GM19455 (cell line): ENCODE results near the gene CCDC87.
"Not testable (repeated sequence)": the region's sequence is repeated elsewhere in the genome, so short reads cannot be mapped to it uniquely, and the experiment has no call there.

ENCODE experiments used
- ATAC-seq: cut with Tn5 transposase; IDR thresholded peaks from one replicate; pipeline ENCODE4 v1.9.1; 2021; ENCODE audit not compliant: unreplicated experiment

CCDC87 gene

GRCh38 chr11:66556086-66556485, 36.8 kb downstream of the CCDC87 start:
- no peak for ATAC-seq

DNA sequence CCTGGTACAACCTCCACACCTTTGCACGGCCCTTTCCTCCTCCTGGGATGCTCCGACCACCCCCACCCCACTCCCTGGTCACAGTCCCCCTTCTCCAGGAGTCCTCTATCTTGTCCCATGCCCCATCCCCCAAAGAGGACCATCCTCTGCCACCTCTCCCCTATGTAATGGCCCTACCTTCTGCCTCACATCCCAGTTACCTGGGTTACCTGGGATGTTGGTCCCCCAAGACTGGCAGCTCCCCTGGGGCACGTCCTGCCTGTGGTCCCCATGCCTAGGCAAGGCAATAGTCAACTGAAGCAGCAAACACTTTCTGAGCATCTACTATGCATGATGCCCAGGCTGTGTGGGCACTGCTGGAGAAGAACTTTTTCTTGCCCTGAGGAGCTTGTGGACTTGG, 37.4 kb downstream of the CCDC87 start:
- no peak for ATAC-seq

GRCh38 chr11:66554602-66555001, 38.3 kb downstream of the CCDC87 start:
- ATAC-seq, result no peak

- no peak for ATAC-seq
These were observed 42.0 kb downstream of the CCDC87 start for GRCh38 chr11:66550887-66551286.

- no peak for ATAC-seq
These were observed 43.2 kb downstream of the CCDC87 start for GRCh38 chr11:66549696-66550095.

DNA sequence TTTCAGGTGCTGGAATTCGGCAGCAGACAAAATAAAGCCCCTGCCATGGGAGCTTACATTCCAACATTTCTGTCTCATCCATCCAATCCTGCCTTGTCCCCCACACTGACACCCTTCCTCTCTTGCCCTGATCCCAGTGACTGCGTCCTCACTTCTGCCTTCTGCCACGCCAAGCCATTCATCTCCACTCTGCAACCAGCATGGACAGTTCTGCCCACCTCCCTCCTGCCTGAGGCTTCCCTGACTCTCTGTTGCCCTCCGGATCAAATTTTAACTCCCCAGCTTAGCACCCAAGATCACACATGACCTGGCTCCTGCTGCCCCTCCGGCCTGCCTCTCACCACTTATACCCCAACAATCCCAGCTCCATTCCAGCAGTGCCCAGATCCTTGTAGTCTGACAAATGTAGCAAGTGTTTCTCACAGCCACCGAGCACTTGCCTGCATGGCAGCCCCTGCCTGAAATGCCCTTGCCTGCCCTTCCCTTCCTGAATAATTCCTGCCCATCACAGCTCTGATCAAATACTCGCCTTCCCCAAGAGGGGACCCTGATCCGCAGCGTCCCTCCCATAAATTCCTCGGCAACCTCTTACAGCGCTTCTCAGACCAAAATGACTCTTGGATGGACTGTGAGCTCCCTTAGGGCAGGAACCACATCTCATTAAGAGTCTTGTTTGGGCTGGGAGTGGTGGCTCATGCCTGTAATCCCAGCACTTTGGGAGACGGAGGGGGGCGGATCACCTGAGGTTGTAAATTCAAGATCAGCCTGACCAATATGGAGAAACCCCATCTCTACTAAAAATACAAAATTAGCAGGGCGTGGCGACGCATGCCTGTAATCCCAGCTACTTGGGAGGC, 43.9 kb downstream of the CCDC87 start:
- ATAC-seq, result no peak

DNA sequence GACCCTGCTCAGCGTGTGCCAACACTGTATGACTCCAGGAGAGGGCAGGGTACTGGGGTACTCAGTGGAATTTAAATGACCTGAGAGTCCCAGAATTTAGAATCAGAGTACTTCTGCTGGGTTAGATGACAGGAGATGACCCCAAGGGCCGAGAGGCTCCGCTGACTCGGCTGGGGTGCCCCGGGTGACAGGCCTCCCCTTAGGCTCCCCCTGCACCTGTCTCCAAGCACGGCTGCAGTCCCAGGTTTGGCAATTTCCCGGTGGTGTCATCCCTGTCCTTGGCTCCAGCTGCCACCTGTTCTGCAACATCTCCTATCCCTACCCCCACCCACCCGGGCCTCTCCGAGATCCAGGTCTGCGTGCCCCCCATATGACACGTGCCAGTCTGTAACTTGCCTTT, 44.8 kb downstream of the CCDC87 start:
- no peak for ATAC-seq

GRCh38 chr11:66547662-66548009, 45.2 kb downstream of the CCDC87 start:
- ATAC-seq, result no peak

DNA sequence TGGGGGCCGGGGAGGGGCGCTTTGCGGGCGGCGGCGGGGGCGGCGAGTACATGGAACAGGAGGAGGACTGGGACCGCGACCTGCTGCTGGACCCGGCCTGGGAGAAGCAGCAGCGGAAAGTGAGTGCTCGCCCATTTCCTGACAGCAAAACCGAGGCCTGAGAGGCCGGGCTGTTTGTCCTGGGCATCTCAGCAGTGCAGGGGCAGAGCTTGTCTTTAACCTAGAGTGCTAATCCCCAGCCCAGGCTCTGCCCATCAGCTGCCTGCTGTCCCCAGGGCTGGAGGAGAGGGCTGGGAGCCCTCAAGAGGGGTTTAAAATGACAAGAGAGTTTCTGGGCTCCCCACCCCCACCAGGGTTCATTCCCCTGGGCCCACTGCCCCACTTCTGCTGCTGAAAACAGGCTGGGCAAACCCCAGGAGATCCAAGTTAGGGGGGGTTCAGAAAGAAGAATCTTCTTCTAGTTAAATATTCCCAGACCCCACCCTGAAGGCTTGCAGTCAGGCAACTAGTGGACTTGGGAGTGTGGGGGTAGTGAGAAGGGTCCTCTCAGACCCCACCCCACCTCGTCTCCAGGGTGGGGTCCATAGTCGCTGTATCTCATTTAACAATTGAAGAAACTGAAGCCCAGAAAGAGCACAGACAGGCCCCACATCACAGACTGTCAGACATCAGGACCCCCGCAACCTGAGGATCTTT, 45.7 kb downstream of the CCDC87 start:
- ATAC-seq, result no peak

- no peak for ATAC-seq
These were observed 46.4 kb downstream of the CCDC87 start, which contains the start of gene ACTN3 for GRCh38 chr11:66546368-66546965. TSS of gene ACTN3 (plus strand) at chr11:66546903. CDS start at chr11:66546938, 35 bp downstream.

GRCh38 chr11:66545701-66546367, 47.0 kb downstream of the CCDC87 start, which contains the start of gene ZDHHC24:
TSS of gene ZDHHC24 (minus strand) at chr11:66546048. CDS start at chr11:66546003, 45 bp downstream.
- peak; percentile 82 for ATAC-seq

GRCh38 chr11:66544952-66545351, 47.9 kb downstream of the CCDC87 start:
- ATAC-seq, result not testable (repeated sequence)

GRCh38 chr11:66543263-66544107, 49.4 kb downstream of the CCDC87 start:
- ATAC-seq, result no peak

DNA sequence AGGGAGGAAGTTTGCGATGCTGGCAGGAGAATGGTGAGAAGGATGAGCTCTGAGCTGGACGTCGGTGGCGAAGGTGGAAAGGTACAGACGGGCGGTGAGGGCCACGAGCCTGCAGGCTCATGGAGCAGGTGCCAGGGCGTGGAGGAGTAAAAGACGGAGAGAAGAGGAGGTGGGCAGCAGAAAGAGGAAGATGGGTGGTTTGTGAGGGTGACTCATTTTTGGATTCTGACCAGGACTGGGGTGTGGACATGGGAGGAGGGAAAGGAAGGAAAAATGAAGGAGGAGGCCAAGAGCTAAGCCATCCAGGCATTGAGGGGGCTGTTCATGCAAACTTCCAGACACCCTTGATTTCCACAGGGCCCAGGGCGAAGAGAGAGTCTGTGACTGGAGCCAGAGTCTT, 50.5 kb downstream of the CCDC87 start:
- ATAC-seq, result no peak

DNA sequence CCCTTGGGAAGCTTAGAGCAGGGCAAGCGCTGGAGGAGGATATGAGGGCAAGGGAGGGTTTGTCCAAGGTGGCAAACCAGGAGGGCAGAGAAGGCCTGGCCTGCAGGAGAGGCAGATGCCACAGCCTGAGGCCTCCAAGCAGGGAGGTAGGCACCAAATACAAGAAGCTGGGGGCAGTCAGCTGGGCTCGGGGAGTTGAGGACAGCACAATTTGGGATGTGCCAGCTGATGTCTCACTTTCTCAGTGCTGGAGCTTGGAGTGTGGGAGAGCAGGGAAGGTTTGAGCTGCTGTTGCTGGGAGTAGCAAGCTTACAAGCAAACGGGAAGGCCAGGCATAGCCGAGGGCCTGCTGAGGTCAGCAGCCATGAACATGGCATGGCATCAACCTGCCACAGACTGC, 51.0 kb downstream of the CCDC87 start:
- no peak for ATAC-seq

DNA sequence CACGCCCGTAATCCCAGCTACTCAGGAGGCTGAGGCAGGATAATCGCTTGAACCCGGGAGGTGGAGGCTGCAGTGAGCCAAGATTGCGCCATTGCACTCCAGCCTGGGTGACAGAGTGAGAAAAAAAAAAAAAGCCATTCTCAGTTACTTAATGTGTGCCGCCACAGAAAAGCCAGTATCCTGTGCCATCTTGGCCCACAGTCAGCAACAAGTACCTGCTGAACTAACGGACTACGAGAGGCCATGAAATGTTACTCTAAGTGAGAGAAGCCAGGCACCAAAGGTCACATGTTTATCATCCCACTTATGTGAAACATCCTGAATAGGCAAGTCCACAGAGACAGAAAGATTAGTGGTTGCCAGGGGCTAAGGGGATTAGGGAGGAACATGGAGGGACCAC, 52.3 kb downstream of the CCDC87 start:
- not testable (repeated sequence) for ATAC-seq
